NCI-H2171 (cell line): ENCODE data around the gene PLPPR3.

ENCODE experiments used
- DNase-seq: peaks from one replicate; lab custom pipeline; 2025; lab: John Stamatoyannopoulos, UW

The PLPPR3 gene

DNA sequence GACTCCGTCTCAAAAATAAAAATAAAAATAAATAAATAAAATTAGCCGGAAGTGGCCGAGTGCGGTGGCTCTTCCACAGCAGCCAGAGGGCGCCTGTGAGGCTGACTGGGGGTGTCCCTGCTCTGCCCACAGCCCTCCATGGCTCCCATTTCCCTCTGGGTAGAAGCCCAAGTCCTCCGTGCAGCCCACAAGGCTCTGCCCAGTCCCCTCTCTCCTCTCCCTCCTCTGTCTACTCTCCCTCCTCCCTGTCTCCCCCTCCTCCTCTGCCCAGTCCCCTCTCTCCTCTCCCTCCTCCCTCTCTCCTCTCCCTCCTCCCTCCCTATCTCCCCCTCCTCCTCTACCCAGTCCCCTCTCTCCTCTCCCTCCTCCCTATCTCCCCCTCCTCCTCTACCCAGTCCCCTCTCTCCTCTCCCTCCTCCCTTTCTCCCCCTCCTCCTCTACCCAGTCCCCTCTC is 50.4 kb downstream of the PLPPR3 start:
- no peak for DNase-seq

DNA sequence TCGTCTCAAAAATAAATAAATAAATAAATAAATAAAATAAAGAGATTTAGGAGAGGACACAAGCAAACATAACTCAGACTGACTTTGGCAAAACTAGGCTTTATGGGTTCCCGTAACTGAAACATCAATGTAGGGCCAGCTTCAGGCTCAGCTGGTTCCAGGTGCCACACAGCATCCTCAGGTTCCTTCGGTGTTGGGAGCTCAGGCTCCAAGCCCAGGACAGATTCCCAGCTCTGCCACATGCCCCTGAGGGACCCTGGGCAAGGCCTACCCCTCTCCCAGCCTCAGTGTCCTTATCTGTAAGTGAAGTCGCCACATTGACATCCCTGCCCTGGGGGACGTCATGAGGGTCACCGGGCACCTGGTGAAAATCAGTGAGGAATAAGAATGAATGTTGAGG is 52.1 kb downstream of the PLPPR3 start:
- no peak for DNase-seq

DNA sequence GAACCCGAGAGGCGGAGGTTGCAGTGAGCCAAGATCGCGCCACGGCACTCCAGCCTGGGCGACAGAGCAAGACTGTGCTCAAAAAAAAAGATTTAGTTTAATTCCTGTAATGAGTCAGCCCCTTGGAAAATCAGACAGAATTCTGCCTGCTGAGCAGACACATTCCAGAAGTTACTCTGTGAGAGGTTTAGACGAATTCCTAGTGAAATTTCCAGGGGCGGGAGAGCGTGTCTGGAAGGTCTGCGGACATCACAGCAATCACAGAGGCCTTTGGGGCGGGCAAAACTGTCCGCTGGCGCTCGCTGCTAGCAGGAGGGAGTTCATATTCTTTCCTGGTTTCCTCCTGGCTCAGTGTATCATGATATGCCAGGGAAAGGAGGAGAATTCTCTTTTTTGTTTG is 53.3 kb downstream of the PLPPR3 start:
- DNase-seq: no peak

DNA sequence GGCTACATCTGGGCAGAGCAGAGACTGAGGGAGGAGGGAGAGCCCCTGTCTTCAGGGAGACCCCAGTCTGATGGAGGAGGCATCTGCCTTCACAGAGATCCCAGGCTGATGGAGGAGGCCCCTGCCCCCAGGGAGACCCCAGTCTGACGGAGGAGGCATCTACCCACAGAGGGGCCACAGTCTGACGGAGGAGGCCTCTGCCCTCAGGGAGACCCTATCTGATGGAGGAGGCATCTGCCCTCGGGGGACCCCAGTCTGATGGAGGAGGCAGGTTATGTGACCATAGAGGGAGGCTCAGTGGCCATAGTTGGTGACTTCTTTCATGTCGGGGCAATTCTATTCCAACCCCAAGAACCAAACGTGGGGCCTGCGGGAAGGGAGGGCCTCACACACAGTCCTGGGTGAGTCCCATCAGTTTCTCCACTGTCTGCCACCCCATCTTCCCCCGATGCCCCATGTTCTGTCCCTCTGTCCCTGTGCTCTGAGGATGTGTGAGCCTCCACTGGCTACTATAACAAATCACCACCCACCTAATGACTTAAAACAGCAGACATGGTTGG is 56.5 kb downstream of the PLPPR3 start:
- no peak for DNase-seq

DNA sequence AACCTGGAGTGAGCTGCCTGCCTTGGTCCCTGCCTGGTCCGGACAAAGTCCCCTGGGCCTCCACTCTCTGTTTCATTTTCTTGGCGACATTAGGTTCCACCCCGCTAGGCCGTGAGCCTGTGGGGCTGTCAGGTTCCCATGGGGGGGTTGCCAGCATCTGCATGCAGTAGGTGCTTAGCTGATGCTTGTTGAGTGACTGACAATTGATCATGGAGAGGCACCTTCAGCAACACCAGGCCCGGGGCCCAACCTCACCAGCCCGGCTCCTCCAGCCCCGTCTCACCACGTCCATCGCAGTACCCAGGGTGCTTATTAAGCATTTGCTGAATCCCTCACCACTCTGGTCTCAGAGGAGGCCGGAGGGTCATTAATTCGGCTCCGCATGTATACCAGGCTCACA is 57.5 kb downstream of the PLPPR3 start:
- DNase-seq: no peak

DNA sequence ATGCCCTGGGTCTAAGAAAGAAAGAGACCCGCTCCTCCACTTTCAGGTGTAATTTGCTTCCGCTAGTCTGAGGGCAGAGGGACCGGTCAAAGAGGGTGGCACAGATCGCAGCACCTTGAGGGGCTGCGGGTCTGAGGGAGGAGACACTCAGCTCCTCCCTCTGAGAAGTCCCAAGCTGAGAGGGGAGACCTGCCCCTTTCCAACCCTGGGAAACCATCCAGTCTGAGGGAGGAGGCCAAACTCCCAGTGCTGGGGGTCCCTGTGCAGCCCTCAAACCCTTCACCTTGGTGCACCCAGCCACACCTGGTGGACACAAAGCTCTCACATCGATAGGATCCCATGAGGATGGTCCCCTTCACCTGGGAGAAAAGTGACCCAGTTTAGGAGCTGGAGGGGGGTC is 57.9 kb downstream of the PLPPR3 start:
- no peak for DNase-seq

DNA sequence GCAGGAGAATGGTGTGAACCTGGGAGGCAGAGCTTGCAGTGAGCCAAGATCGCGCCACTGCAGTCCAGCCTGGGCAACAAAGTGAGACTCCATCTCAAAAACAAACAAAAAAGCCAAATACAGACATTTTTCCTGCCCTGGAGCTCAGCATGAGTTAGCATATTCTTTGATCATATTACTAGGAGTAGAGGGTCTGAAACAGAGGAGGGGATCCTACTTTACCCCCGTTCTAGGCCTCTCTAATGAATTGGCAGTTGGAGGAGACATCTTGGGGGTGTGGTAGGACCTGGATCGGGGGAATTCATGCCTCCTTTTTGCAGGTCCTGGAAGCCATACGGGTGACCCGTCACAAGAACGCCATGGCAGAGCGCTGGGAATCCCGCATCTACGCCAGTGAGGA is 58.6 kb downstream of the PLPPR3 start:
- no peak for DNase-seq
